Measurements from ENCODE around the gene PNKD.

GRCh38 chr2:218285604-218286003 lies 15.3 kb downstream of the PNKD start:
- TF ChIP-seq CTCF (IDR thresholded peaks at IDR 0.05 in 4 of 5, conservative IDR thresholded peaks at IDR 0.05 in 1 of 5) (no peak), POLR2A (IDR thresholded peaks at IDR 0.05) (peak; percentile 43 to 49)
